Measurements from ENCODE around the gene MEGF8.
A peak's percentile ranks its signal among the peaks of the same experiment; 100 is the strongest.

GRCh38 chr19:42422901-42423461 lies 97.5 kb downstream of the MEGF8 start:
- TF ChIP-seq CREB5 (CRISPR knock-in tag; IDR thresholded peaks at IDR 0.05; ENCODE audit: low read depth) = no peak
- TF ChIP-seq RARB (CRISPR knock-in tag; IDR thresholded peaks at IDR 0.05) = no peak
- TF ChIP-seq, protein P1, sequence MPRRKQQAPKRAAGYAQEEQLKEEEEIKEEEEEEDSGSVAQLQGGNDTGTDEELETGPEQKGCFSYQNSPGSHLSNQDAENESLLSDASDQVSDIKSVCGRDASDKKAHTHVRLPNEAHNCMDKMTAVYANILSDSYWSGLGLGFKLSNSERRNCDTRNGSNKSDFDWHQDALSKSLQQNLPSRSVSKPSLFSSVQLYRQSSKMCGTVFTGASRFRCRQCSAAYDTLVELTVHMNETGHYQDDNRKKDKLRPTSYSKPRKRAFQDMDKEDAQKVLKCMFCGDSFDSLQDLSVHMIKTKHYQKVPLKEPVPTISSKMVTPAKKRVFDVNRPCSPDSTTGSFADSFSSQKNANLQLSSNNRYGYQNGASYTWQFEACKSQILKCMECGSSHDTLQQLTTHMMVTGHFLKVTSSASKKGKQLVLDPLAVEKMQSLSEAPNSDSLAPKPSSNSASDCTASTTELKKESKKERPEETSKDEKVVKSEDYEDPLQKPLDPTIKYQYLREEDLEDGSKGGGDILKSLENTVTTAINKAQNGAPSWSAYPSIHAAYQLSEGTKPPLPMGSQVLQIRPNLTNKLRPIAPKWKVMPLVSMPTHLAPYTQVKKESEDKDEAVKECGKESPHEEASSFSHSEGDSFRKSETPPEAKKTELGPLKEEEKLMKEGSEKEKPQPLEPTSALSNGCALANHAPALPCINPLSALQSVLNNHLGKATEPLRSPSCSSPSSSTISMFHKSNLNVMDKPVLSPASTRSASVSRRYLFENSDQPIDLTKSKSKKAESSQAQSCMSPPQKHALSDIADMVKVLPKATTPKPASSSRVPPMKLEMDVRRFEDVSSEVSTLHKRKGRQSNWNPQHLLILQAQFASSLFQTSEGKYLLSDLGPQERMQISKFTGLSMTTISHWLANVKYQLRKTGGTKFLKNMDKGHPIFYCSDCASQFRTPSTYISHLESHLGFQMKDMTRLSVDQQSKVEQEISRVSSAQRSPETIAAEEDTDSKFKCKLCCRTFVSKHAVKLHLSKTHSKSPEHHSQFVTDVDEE (CRISPR knock-in tag; IDR thresholded peaks at IDR 0.05) = no peak
- TF ChIP-seq PATZ1 (CRISPR knock-in tag; IDR thresholded peaks at IDR 0.05; ENCODE audit: borderline replicate concordance) = no peak
- TF ChIP-seq ISL1 (CRISPR knock-in tag; IDR thresholded peaks at IDR 0.05) = no peak
- TF ChIP-seq ZFP3 (CRISPR knock-in tag; IDR thresholded peaks at IDR 0.05) = no peak
- no peak for TF ChIP-seq TCF4 (CRISPR knock-in tag; IDR thresholded peaks at IDR 0.05; ENCODE audit: borderline replicate concordance)
- 0 out of 2 replicates have a peak, but pooled peaks have one; percentile 66 for TF ChIP-seq CSDC2 (CRISPR knock-in tag; IDR thresholded peaks at IDR 0.05)
- TF ChIP-seq GLIS3 (CRISPR knock-in tag; IDR thresholded peaks at IDR 0.05) = no peak
- no peak for TF ChIP-seq ARNTL (CRISPR knock-in tag; IDR thresholded peaks at IDR 0.05; ENCODE audit: borderline replicate concordance, low read depth)

All from SK-N-SH treated with all-trans-retinoic acid at 6 μM for 48 hours (cell line).